GM21786 (cell line): ENCODE measurements around the gene ADAP2.
"Not testable (repeated sequence)": the region's sequence is repeated elsewhere in the genome, so short reads cannot be mapped to it uniquely, and the experiment has no call there.

ENCODE experiments used
- ATAC-seq: cut with Tn5 transposase; IDR thresholded peaks from one replicate; pipeline ENCODE4 v1.9.1; 2021; ENCODE audit not compliant: unreplicated experiment

Gene ADAP2, protein sequence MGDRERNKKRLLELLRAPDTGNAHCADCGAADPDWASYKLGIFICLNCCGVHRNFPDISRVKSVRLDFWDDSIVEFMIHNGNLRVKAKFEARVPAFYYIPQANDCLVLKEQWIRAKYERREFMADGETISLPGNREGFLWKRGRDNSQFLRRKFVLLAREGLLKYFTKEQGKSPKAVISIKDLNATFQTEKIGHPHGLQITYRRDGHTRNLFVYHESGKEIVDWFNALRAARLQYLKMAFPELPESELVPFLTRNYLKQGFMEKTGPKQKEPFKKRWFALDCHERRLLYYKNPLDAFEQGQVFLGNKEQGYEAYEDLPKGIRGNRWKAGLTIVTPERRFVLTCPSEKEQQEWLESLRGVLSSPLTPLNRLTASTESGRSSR

GRCh38 chr17:30921544-30922196 is at the start of gene ADAP2:
TSS of gene ADAP2 (plus strand) at chr17:30921945. CDS start at chr17:30922015, 70 bp downstream.
- no peak for ATAC-seq

DNA sequence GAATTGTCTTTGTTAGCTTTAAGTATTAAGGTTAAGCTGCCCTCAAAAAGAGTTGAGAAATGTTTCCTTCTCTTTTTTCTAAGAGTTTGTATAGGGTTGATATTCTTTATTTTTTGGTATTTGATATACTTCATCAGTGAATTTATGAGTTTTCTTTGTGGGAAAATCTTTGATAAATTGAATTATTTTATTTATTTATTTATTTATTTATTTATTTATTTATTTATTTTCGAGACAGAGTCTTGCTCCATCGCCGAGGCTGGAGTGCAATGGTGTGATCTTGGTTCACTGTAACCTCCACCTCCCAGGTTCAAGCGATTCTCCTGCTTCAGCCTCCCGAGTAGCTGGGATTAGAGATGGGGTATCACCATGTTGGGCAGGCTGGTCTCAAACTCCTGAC is 35.6 kb upstream of the ADAP2 start:
- ATAC-seq: no peak

DNA sequence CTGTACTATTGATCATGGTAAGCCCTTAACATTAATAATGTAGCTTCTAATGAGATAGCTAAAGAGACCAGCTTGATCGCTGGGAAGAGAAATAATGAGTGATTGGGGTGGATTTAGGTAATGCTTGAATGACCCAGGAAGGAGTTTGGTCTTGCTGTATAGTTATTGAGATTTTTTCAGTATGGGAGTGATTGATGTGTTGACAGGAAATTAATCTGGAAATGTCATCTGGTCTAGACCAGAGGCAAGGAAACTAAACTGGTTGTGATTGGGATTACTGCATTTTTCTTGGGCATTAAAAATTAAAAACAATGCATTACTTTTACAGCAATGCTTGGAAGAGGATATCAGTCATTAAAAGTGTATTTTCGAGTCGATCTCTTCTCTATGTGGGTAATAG is 27.5 kb upstream of the ADAP2 start:
- ATAC-seq: no peak

DNA sequence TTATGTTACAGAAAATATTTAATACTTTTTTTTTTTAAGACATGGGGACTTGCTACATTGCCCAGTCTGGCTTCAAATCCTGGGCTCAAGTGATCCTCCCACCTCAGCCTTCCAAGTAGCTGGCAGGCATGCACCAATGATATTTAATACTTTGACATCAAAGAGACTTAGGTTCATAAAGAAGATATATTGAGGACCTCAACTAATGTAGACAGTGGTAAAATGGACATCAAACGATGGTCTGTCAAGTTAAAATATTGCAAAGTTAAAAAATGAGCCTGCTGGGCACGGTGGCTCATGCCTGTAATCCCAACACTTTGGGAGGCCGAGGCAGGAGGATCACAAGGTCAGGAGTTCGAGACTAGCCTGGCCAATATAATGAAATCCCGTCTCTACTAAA is 24.4 kb upstream of the ADAP2 start:
- ATAC-seq: no peak

DNA sequence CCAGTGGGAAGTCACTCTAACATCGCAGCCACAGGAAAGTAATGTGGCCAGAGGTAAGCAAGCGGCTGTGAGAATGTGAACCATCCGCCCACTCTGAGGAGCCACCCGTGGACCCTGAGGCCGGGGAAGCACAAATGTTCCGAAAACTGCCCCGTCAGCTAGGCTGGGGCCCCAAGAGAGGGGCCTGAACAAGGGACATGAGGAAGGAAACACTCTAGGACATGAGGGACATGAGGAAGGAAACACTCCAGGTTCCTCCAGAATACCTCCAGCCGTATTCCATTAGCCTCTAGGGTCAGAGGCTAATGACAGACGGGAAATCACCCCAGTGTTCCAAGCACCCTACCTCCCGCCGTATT is 16.0 kb upstream of the ADAP2 start:
- peak; percentile 23 for ATAC-seq

GRCh38 chr17:30906101-30906911 is 15.4 kb upstream of the ADAP2 start, which contains the start of gene TEFM:
TSS of gene TEFM (minus strand) at chr17:30906238. CDS start at chr17:30906198, 40 bp downstream.
- peak; percentile 77 for ATAC-seq

GRCh38 chr17:30908717-30909420 is 12.9 kb upstream of the ADAP2 start:
- no peak for ATAC-seq

DNA sequence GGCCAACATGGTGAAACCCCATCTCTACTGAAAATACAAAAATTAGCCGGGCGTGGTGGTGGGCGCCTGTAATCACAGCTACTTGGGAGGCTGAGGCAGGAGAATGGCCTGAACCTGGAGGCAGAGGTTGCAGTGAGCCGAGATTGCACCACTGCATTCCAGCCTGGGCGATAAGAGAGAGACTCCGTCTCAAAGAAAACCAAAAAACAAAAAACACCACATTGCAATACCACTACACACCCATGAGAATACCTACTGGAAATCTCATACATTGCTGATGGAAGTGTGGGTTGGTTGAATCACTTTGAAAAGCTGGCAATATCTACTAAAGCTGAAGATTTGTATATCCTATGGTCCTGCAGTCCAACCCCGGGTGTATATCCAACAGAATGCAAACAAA is 11.6 kb upstream of the ADAP2 start:
- ATAC-seq: not testable (repeated sequence)

GRCh38 chr17:30913955-30914354 is 7.8 kb upstream of the ADAP2 start:
- ATAC-seq: no peak

DNA sequence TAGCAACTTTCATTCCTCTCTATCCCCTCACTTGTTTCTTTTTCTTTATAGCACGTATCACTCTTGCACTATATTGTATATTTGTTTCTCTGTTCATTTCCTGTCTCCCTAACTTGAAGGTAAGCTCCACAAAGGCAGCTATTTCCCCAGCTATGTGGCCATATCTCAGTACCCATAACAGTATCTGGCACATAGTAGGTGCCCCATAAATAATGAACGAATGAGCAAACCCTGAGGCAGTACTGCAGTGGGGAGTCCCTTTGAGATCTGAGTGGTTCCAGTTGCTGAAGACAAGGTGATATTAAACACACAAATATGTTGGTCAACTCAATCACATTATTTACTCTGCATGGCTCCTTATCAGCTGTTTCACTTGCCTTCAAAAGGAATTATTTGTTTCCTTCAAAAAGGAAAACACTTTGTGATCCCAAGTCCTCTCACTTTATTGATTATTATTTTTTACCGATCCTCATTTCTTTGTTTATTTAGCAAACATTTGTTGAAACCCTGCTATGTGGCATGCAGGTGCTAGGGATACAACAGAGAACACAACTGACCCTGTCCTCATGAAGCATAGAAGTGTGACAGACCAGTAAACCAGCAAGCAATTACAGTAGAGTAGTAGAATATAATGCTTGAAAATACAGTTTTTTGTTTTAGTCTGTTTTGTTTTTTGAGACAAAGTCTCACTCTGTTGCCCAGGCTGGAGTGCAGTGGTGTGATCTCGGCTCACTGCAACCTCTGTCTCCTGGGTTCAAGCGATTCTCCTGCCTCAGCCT is 5.7 kb upstream of the ADAP2 start:
- ATAC-seq: no peak

DNA sequence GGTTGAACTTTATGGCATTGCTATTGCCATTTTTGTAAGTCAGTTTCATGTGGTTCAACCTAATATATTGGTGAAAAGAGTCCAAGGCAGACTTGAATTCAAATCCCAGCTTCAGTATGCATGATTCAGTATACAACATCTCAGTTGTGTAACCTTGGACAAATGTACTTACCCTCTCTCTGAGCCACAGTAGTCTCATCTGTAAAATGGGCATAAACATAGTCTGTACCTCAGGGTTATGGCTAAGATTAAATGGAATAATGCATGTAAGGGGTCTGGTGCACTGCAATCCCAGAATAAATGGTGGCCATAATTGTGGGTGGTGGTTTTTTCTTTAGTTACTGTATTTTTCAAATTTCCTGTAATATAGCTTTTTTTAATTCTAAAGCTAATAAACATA is 4.7 kb upstream of the ADAP2 start:
- ATAC-seq: no peak

DNA sequence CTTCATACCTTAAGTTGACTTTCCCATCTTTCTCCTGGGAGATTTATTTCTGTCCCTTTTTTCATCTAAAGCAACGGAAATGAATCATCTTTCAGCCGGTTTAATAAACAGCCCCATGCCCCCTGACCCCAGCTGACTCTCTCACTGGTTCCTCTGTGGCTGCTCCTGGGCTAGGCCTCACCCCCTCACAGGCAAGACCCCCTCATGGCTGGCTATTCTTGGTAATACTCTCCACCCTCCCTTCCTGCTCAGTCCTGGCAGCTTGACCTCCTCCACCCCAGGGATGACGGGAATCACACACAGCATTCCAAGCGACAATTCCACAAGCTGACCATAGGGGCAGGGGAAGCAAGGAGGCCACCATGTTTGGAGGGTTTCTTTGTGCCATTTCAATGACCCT is 1.5 kb upstream of the ADAP2 start:
- no peak for ATAC-seq

DNA sequence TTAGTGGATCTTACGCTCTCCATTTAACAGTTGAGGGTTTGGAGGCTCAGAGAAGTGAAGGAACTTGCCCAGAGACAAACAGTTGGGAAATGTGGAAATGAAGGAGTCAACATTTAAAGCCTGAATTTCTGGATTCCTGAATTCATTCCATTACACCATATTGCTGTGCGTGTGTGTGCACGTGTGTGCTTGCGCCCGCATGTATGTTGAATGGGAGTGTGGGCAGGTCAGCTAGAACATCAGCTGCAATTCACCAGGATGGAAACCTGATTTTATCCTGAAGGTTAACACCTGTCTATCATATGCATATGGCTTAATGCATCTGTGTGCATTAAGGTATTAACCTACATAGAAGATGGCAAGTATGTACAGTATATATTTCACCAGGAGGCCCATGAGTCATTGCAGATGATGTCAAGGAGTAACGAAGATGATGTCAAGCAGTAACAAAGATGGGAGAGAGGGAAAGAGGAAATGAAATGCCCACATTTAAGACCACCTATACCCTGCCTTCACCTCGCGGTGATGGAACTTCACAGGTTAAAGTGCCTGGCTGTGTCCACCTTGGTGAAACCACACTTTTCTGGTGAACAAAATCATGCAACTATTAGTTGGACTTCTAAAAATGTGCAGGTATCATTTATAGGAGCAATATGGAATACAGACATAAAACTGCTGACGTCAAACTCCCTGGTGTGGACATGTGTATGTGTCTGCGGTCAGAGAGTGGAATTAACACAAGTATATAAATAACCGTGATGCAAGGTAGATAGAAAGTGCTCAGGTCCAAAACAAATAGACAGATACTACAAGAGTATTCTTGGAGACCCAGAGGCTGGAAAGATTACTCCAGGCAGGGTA is 832 bp upstream of the ADAP2 start:
- no peak for ATAC-seq

GRCh38 chr17:30922235-30923030 is 688 bp downstream of the ADAP2 start:
- ATAC-seq: no peak

- ATAC-seq: no peak
Observed at GRCh38 chr17:30924341-30924740, 2.6 kb downstream of the ADAP2 start.

DNA sequence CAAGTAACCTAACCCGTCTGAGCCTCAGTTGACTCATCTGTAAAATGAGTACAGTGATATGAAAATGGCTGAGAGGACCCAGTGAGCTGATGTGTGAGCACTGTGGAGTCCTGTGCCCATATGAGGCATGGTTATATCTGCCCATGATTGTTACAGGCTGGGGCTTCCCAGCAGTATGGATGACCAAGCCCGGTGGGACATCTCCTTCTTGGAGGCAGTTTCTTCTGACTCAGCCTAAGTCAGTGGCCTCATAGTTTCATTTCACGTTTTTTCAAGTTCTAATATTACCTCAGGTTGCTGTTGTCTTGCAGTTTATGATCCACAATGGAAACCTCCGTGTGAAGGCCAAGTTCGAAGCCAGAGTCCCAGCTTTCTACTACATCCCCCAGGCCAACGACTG is 4.8 kb downstream of the ADAP2 start:
- ATAC-seq: no peak

DNA sequence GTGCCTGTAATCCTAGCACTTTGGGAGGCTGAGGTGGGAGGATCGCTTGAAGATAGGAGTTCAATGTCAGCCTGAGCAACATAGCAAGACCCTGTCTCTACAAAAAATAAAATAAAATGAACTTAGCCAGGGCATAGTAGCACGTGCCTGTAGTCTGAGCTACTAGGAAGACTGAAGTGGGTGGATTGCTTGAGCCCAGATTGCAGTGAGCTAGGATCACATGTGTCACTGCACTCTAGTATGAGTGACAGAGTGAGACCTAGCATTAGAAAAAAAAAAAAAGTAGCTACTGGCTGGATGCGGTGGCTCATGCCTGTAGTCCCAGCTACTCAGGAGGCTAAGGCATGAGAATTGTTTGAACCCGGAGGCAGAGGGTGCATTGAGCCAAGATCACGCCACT is 6.0 kb downstream of the ADAP2 start:
- no peak for ATAC-seq

GRCh38 chr17:30928584-30928983 is 6.8 kb downstream of the ADAP2 start:
- ATAC-seq: no peak
